Stimulated activated naive CD8-positive, alpha-beta T cell treated with anti-CD3 and anti-CD28 coated beads, Interleukin-15, Interleukin-2, amounts not matched to agents 100 ng/mL and 50 ng/mL, for 24 hours (primary cell): ENCODE measurements around the gene INTS2.
A peak's percentile ranks its signal among the peaks of the same experiment; 100 is the strongest.
"Not testable (repeated sequence)": the region's sequence is repeated elsewhere in the genome, so short reads cannot be mapped to it uniquely, and the experiment has no call there.

Experiments used
- H3K27ac Mint-ChIP-seq: one replicate; pipeline ENCODE4 v1.8.0; 2021; ENCODE audit warnings: mild to moderate bottlenecking, mixed read lengths
- H3K27me3 Mint-ChIP-seq: one replicate; pipeline ENCODE4 v1.8.0; 2021; ENCODE audit warnings: mixed read lengths
- H3K36me3 Mint-ChIP-seq: one replicate; pipeline ENCODE4 v1.8.0; 2021; ENCODE audit warnings: low read depth, mixed read lengths
- H3K4me1 Mint-ChIP-seq: one replicate; pipeline ENCODE4 v1.8.0; 2021; ENCODE audit warnings: low read depth, mixed read lengths
- H3K4me3 Mint-ChIP-seq: one replicate; pipeline ENCODE4 v1.8.0; 2021; ENCODE audit warnings: mild to moderate bottlenecking, mixed read lengths
- H3K9me3 Mint-ChIP-seq: one replicate; pipeline ENCODE4 v1.8.0; 2021; ENCODE audit warnings: mixed read lengths

The INTS2 gene

GRCh38 chr17:61927208-61928100, at the start of gene INTS2:
TSS of gene INTS2 (minus strand) at chr17:61927982. CDS start at chr17:61926644, 1,338 bp downstream.
- peaks cover 22% of the 10 kb centered on the region for H3K4me1 Mint-ChIP-seq

GRCh38 chr17:61974115-61974514, 46.3 kb upstream of the INTS2 start:
- no peaks in the 10 kb centered on the region for H3K27me3 Mint-ChIP-seq
- H3K27ac Mint-ChIP-seq, result no peak overlapping the region
- H3K36me3 Mint-ChIP-seq, result peaks cover 56% of the 10 kb centered on the region
- H3K9me3 Mint-ChIP-seq, result no peaks in the 10 kb centered on the region
- H3K4me1 Mint-ChIP-seq, result peaks cover 13% of the 10 kb centered on the region
- H3K4me3 Mint-ChIP-seq, result no peak overlapping the region

More at GRCh38 chr17:61927208-61928100, at the start of gene INTS2:
- H3K27ac Mint-ChIP-seq, result peak within 1 kb of the TSS; percentile 94
- H3K4me3 Mint-ChIP-seq, result peak within 1 kb of the TSS; percentile 96
- H3K9me3 Mint-ChIP-seq, result no peaks in the 10 kb centered on the region
- peaks cover 25% of the 10 kb centered on the region for H3K36me3 Mint-ChIP-seq
- no peaks in the 10 kb centered on the region for H3K27me3 Mint-ChIP-seq

GRCh38 chr17:61972311-61972710, 44.5 kb upstream of the INTS2 start:
- Mint-ChIP-seq H3K36me3 (peaks cover 50% of the 10 kb centered on the region), H3K27me3 (no peaks in the 10 kb centered on the region), H3K4me1 (peaks cover 13% of the 10 kb centered on the region)

GRCh38 chr17:61970030-61970429, 42.2 kb upstream of the INTS2 start:
- peaks cover 47% of the 10 kb centered on the region for H3K36me3 Mint-ChIP-seq
- H3K9me3 Mint-ChIP-seq, result no peaks in the 10 kb centered on the region
- H3K27ac Mint-ChIP-seq, result no peak overlapping the region
- peaks cover 7% of the 10 kb centered on the region for H3K4me1 Mint-ChIP-seq
- H3K27me3 Mint-ChIP-seq, result no peaks in the 10 kb centered on the region
- no peak overlapping the region for H3K4me3 Mint-ChIP-seq

More at GRCh38 chr17:61972311-61972710, 44.5 kb upstream of the INTS2 start:
- Mint-ChIP-seq H3K27ac (no peak overlapping the region), H3K9me3 (no peaks in the 10 kb centered on the region), H3K4me3 (no peak overlapping the region)

GRCh38 chr17:61968757-61969156, 41.0 kb upstream of the INTS2 start:
- H3K36me3 Mint-ChIP-seq, result peaks cover 47% of the 10 kb centered on the region
- no peak overlapping the region for H3K4me3 Mint-ChIP-seq
- no peaks in the 10 kb centered on the region for H3K9me3 Mint-ChIP-seq
- no peaks in the 10 kb centered on the region for H3K4me1 Mint-ChIP-seq
- H3K27me3 Mint-ChIP-seq, result no peaks in the 10 kb centered on the region
- no peak overlapping the region for H3K27ac Mint-ChIP-seq

GRCh38 chr17:61967729-61968128, 39.9 kb upstream of the INTS2 start:
- Mint-ChIP-seq H3K4me1 (no peaks in the 10 kb centered on the region), H3K27ac (no peak overlapping the region), H3K9me3 (no peaks in the 10 kb centered on the region), H3K36me3 (peaks cover 51% of the 10 kb centered on the region), H3K27me3 (no peaks in the 10 kb centered on the region), H3K4me3 (no peak overlapping the region)

GRCh38 chr17:61966191-61966590, 38.4 kb upstream of the INTS2 start:
- Mint-ChIP-seq H3K4me1 (no peaks in the 10 kb centered on the region), H3K27me3 (no peaks in the 10 kb centered on the region), H3K36me3 (peaks cover 54% of the 10 kb centered on the region), H3K27ac (no peak overlapping the region), H3K4me3 (no peak overlapping the region), H3K9me3 (no peaks in the 10 kb centered on the region)

GRCh38 chr17:61955619-61956018, 27.8 kb upstream of the INTS2 start:
- Mint-ChIP-seq H3K36me3 (peaks cover 42% of the 10 kb centered on the region), H3K4me1 (no peaks in the 10 kb centered on the region), H3K27me3 (no peaks in the 10 kb centered on the region), H3K4me3 (no peak overlapping the region), H3K9me3 (no peaks in the 10 kb centered on the region), H3K27ac (no peak overlapping the region)

- Mint-ChIP-seq H3K9me3 (no peaks in the 10 kb centered on the region), H3K36me3 (peaks cover 32% of the 10 kb centered on the region), H3K27me3 (no peaks in the 10 kb centered on the region)
Observed at GRCh38 chr17:61947367-61948078, 19.7 kb upstream of the INTS2 start.

GRCh38 chr17:61946359-61946758, 18.6 kb upstream of the INTS2 start:
- no peaks in the 10 kb centered on the region for H3K4me1 Mint-ChIP-seq
- no peak overlapping the region for H3K27ac Mint-ChIP-seq
- no peaks in the 10 kb centered on the region for H3K9me3 Mint-ChIP-seq
- H3K27me3 Mint-ChIP-seq, result no peaks in the 10 kb centered on the region
- peaks cover 28% of the 10 kb centered on the region for H3K36me3 Mint-ChIP-seq
- no peak overlapping the region for H3K4me3 Mint-ChIP-seq

More at GRCh38 chr17:61947367-61948078, 19.7 kb upstream of the INTS2 start:
- Mint-ChIP-seq H3K27ac (no peak overlapping the region), H3K4me3 (no peak overlapping the region), H3K4me1 (no peaks in the 10 kb centered on the region)

- H3K27me3 Mint-ChIP-seq, result no peaks in the 10 kb centered on the region
- H3K4me3 Mint-ChIP-seq, result no peak overlapping the region
- H3K9me3 Mint-ChIP-seq, result no peaks in the 10 kb centered on the region
- no peaks in the 10 kb centered on the region for H3K4me1 Mint-ChIP-seq
- peaks cover 21% of the 10 kb centered on the region for H3K36me3 Mint-ChIP-seq
- no peak overlapping the region for H3K27ac Mint-ChIP-seq
Observed at GRCh38 chr17:61943117-61943516, 15.3 kb upstream of the INTS2 start.

GRCh38 chr17:61942085-61942484, 14.3 kb upstream of the INTS2 start:
- H3K4me1 Mint-ChIP-seq, result no peaks in the 10 kb centered on the region
- no peaks in the 10 kb centered on the region for H3K9me3 Mint-ChIP-seq
- peaks cover 17% of the 10 kb centered on the region for H3K36me3 Mint-ChIP-seq
- H3K27ac Mint-ChIP-seq, result no peak overlapping the region
- no peak overlapping the region for H3K4me3 Mint-ChIP-seq
- no peaks in the 10 kb centered on the region for H3K27me3 Mint-ChIP-seq

- H3K27ac Mint-ChIP-seq, result peak overlapping the region; percentile 94
- peaks cover 22% of the 10 kb centered on the region for H3K4me1 Mint-ChIP-seq
- no peaks in the 10 kb centered on the region for H3K9me3 Mint-ChIP-seq
- no peaks in the 10 kb centered on the region for H3K27me3 Mint-ChIP-seq
- H3K4me3 Mint-ChIP-seq, result peak overlapping the region; percentile 96
- peaks cover 22% of the 10 kb centered on the region for H3K36me3 Mint-ChIP-seq
Observed at GRCh38 chr17:61928101-61928436, 287 bp upstream of the INTS2 start.

GRCh38 chr17:61926826-61927207, 965 bp downstream of the INTS2 start:
- H3K27ac Mint-ChIP-seq, result peak overlapping the region; percentile 94
- H3K4me3 Mint-ChIP-seq, result peak overlapping the region; percentile 96
- peaks cover 22% of the 10 kb centered on the region for H3K4me1 Mint-ChIP-seq
- peaks cover 29% of the 10 kb centered on the region for H3K36me3 Mint-ChIP-seq
- no peaks in the 10 kb centered on the region for H3K27me3 Mint-ChIP-seq
- no peaks in the 10 kb centered on the region for H3K9me3 Mint-ChIP-seq

- H3K36me3 Mint-ChIP-seq, result peaks cover 57% of the 10 kb centered on the region
- not testable (repeated sequence) for H3K4me1 Mint-ChIP-seq, H3K27me3 Mint-ChIP-seq, H3K27ac Mint-ChIP-seq, H3K9me3 Mint-ChIP-seq, H3K4me3 Mint-ChIP-seq
Observed at GRCh38 chr17:61915162-61915561, 12.6 kb downstream of the INTS2 start.
